ENCODE data around the gene ATP9B.
"Not testable (repeated sequence)": the region's sequence is repeated elsewhere in the genome, so short reads cannot be mapped to it uniquely, and the experiment has no call there.

The ATP9B gene

DNA sequence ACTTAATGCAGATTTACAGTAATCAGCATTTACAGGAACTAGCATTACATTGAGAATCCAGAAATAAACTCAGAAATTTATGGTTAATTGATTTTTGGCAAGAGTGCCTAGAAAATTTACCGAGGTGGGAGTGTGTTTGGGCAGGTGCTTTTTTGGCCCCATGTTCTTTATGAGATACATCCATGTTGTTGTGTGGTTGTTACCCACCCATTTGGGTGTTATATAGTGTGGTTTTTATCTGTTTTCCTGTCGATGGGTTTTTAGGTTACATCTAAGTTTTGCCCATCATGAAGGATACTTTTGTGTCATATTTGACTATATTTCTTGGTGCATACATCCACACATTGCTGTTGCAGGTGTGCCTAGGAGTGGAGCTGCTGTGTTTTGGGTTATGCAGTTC lies 82.0 kb downstream of the ATP9B start:
- TF ChIP-seq, protein P1, sequence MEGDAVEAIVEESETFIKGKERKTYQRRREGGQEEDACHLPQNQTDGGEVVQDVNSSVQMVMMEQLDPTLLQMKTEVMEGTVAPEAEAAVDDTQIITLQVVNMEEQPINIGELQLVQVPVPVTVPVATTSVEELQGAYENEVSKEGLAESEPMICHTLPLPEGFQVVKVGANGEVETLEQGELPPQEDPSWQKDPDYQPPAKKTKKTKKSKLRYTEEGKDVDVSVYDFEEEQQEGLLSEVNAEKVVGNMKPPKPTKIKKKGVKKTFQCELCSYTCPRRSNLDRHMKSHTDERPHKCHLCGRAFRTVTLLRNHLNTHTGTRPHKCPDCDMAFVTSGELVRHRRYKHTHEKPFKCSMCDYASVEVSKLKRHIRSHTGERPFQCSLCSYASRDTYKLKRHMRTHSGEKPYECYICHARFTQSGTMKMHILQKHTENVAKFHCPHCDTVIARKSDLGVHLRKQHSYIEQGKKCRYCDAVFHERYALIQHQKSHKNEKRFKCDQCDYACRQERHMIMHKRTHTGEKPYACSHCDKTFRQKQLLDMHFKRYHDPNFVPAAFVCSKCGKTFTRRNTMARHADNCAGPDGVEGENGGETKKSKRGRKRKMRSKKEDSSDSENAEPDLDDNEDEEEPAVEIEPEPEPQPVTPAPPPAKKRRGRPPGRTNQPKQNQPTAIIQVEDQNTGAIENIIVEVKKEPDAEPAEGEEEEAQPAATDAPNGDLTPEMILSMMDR (conservative IDR thresholded peaks at IDR 0.05), result no peak
- TF ChIP-seq ZFX (IDR thresholded peaks at IDR 0.05), result no peak
- no peak overlapping the region for H3K27ac ChIP-seq

DNA sequence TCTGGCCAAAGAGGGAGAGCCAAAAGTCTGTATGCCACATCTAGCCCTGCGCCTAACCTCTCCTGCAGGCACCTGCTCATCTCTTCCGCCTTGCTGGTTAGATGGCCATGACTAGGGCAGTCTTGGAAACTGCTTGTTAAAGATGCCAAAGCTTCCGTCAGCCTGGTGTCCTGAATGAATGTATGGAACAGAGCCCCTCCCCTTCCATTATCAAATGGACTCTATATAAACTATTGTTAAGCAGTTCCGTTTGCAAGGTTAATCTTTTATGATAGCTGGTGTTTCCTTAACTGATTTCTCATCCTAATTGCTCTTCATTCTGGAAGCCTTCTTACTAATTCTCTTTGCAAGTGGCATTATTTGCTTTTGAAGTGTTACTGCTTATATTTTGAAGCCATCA lies 87.1 kb downstream of the ATP9B start:
- no peak overlapping the region for H3K27ac ChIP-seq
- TF ChIP-seq, protein P1 (conservative IDR thresholded peaks at IDR 0.05), result no peak
- no peak for TF ChIP-seq ZFX (IDR thresholded peaks at IDR 0.05)

DNA sequence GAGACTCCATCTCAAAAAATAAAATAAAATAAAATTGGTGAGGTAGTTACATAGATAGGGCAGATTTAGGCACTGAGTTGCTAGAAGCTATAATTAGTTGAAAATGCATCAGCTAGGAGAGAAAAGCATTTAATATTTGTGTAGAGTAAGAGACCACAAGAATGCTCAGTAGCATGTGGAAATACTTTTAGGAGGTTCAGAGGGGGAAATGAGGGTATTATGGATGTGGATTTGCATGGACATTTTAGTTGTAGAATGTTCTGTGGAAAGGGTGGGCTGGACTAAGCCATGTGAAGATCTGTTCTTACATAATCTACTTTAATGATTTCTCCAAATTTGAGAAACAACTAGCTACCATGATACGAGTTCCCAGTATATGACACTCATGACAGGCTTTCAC lies 95.5 kb downstream of the ATP9B start:
- H3K27ac ChIP-seq, result no peak overlapping the region
- TF ChIP-seq, protein P1 (conservative IDR thresholded peaks at IDR 0.05), result no peak
- no peak for TF ChIP-seq ZFX (IDR thresholded peaks at IDR 0.05)

DNA sequence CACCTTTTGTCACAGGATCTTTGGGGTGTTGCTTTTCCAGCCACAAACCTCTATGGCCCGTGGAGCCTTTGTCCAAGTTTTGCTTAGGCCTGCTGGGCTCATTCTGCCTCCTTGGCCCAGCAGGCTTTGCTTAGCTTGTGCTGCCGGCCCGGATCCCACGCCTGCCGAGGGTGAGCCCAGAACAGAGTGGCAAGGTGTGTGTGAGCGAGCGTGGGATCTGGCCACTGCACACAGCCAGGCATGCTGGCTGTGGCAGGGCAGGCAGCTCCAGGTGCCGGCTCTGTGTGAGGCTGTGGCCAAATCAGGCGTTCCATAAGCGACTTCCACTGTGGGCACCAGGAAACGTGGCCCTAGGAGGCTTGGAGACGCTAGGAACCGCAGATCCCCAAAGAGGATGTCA lies 97.5 kb downstream of the ATP9B start:
- TF ChIP-seq ZFX (IDR thresholded peaks at IDR 0.05), result no peak
- TF ChIP-seq, protein P1 (conservative IDR thresholded peaks at IDR 0.05), result no peak
- H3K27ac ChIP-seq, result no peak overlapping the region

DNA sequence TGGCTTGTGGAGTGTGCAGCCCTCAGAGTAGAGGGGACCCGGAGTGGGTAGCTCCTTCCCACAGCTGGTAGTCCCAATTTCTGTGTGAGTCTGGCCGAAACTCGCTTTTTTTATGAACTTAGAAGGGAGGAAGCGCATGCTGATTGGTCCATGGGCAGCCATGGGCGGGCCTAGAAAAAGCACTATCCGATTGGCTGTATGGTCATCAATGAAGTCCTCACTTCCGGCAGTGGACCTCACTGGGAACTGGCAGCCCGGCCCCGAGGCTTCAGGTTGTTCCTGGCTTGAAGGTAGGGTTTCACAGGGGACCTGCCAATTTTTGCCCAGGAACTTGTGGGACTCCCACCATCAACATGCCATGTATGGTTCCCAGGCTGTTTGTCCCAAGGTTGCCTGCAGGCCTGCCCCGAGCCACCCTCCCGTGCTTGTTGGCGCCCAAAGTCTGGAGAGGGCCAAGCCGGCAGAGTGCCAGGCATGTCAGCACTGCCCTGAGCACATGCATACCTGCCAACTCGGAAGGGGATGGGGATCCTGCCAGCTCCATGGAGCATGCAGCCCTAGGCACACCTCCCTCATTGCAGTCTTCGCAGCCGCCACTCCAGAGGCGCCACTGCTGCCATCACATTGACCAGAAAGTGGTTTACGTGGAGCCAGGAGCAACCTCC lies 98.5 kb downstream of the ATP9B start:
- no peak for TF ChIP-seq ZFX (IDR thresholded peaks at IDR 0.05)
- TF ChIP-seq, protein P1 (conservative IDR thresholded peaks at IDR 0.05), result no peak

DNA sequence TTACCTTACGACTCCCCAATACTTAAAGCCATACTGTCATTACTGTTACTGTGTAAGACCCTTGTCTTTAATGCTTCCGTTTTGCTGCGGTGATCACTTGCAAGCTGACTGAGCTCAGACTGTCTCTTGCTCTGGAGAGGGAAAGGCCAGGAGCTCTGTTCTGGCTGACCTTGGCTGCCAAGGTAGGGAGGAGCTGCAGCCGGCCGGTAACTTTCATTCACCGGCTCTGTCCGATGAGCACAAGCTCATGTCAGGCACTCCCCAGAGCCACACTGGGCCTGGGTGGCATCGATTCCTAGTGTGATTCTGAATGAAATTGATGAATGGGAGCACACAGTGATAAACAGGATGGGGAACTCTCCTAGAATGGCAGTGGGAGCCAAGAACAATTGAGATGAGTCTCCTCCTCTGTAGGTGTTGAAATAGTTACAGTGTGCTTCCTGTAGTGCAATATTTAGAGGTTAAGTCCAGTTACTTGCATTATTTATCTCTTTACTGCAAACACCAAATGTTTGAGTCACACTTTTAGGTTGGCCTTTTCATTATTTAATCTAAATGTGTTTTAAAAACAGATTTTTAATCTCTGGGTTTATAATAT lies 100.9 kb downstream of the ATP9B start:
- TF ChIP-seq, protein P1 (conservative IDR thresholded peaks at IDR 0.05), result no peak
- no peak for TF ChIP-seq ZFX (IDR thresholded peaks at IDR 0.05)
- H3K27ac ChIP-seq, result no peak overlapping the region

More for the DNA sequence above, 98.5 kb downstream of the ATP9B start:
- H3K27ac ChIP-seq, result no peak overlapping the region

DNA sequence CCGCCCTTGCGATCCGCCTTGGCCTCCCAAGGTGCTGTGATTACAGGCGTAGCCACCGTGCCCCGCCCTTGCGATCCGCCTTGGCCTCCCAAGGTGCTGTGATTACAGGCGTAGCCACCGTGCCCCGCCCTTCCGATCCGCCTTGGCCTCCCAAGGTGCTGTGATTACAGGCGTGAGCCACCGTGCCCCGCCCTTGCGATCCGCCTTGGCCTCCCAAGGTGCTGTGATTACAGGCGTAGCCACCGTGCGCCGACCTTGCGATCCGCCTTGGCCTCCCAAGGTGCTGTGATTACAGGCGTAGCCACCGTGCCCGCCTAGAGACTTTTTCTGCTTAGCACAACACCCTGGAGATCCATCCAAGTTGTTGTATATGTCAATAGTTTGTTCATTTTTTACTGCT lies 103.1 kb downstream of the ATP9B start:
- H3K27ac ChIP-seq, result not testable (repeated sequence)

DNA sequence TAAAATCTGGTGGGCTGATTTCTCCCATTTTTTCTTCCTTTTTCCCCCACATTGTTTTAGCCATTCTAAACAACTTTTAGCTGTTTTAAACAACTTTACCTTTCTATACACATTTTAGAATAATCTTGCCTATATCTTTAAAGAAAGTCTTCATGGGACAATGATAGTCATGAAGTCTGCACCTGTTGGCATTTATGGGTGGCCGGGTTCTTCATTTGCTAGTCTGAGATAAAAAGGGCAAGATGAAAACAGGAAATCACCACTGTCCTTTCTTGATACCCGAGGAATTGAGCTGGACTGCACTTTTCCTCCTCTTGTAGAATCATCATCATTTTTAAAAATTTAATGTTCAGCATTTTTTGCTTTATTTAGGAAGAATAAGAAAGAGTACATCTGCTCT lies 104.5 kb downstream of the ATP9B start:
- no peak overlapping the region for H3K27ac ChIP-seq
- TF ChIP-seq ZFX (IDR thresholded peaks at IDR 0.05), result no peak
- TF ChIP-seq, protein P1 (conservative IDR thresholded peaks at IDR 0.05), result no peak
